K562 (cell line): ENCODE measurements around the gene TREH. TPM values are rescaled to one million over a fixed set of nuclear protein-coding genes. Genes with fewer than 3 reads are reported as not detected.

Experiments
- CEBPB ChIP-seq: fragments of 450-650 bp; IDR thresholded peaks from 2 replicates; pipeline ENCODE4 v1.6.1; 2016; ENCODE audit warnings: missing genetic modification characterization, missing compliant biosample characterization
- CGGBP1 ChIP-seq: fragments of 250-450 bp; sonication (Bioruptor Pico); IDR thresholded peaks from 2 replicates; pipeline ENCODE4 v1.9.0; 2021; ENCODE audit warnings: mild to moderate bottlenecking
- CHD1 ChIP-seq: fragments of 200-600 bp; sonication (generic); IDR thresholded peaks from one replicate; pipeline ENCODE4 v1.6.1; 2012; ENCODE audit warnings: mild to moderate bottlenecking, moderate library complexity, low read length, inconsistent platforms
- CREBBP ChIP-seq: IDR thresholded peaks from one replicate; pipeline ENCODE4 v1.6.1; 2012; ENCODE audit warnings: low read depth, mild to moderate bottlenecking, control low read depth, inconsistent platforms, low read length
- CTBP1 ChIP-seq: fragments of 450-650 bp; IDR thresholded peaks from 2 replicates; pipeline ENCODE4 v1.6.1; 2016; ENCODE audit warnings: borderline replicate concordance
- IFI16 ChIP-seq: fragments of 250-450 bp; sonication (Bioruptor Pico); IDR thresholded peaks from 2 replicates; pipeline ENCODE4 v2.1.2; 2022; ENCODE audit warnings: mild to moderate bottlenecking, inconsistent platforms
- PRDM10 ChIP-seq: fragments of 450-650 bp; IDR thresholded peaks from 2 replicates; pipeline ENCODE4 v1.6.1; 2018; ENCODE audit not compliant: partially characterized antibody
- RREB1 ChIP-seq: fragments of 250-450 bp; sonication (Bioruptor Pico); IDR thresholded peaks from 2 replicates; pipeline ENCODE4 v1.4.0; 2020
- SMARCC2 ChIP-seq: fragments of 450-650 bp; IDR thresholded peaks from 2 replicates; pipeline ENCODE4 v1.6.1; 2017; ENCODE audit warnings: antibody characterized with exemption, moderate library complexity, mild to moderate bottlenecking, low read depth
- SUPT5H ChIP-seq: fragments of 450-650 bp; IDR thresholded peaks from 2 replicates; pipeline ENCODE4 v1.6.1; 2016
- TEAD4 ChIP-seq, 2 experiments: sonication (generic) in 1 of 2; formaldehyde crosslinking in 1 of 2; IDR thresholded peaks; 2 replicates each; pipeline versions ENCODE4 v1.6.1 to v1.8.0; 2012 to 2022; ENCODE audit warnings: borderline replicate concordance in 1 of 2, inconsistent platforms in 1 of 2, low read length in 1 of 2, mild to moderate bottlenecking in 1 of 2, missing genetic modification reagents in 1 of 2
- TFAP4 ChIP-seq: sonication (generic); formaldehyde crosslinking; IDR thresholded peaks from 2 replicates; pipeline ENCODE4 v1.8.0; 2022; ENCODE audit warnings: missing genetic modification reagents, mild to moderate bottlenecking, moderate library complexity, borderline replicate concordance
- ZBTB2 ChIP-seq: fragments of 450-650 bp; IDR thresholded peaks from 2 replicates; pipeline ENCODE4 v1.6.1; 2016; ENCODE audit warnings: antibody characterized with exemption
- ZNF316 ChIP-seq: fragments of 450-650 bp; IDR thresholded peaks from 2 replicates; pipeline ENCODE4 v1.6.1; 2016
- ZNF449 ChIP-seq: fragments of 250-450 bp; sonication (Bioruptor Pico); IDR thresholded peaks from 2 replicates; pipeline ENCODE4 v1.8.0; 2022; ENCODE audit warnings: moderate library complexity, mild to moderate bottlenecking, inconsistent platforms
- polyA plus RNA-seq, 8 experiments: library from polyadenylated mRNA; depleted of rRNA in 4 of 8; stranded (reverse) in 5 of 8; unstranded in 3 of 8; fragments of >200 nt; fragmentation: Nextera tagmentation in 2 of 8; fragmentation: Illumina TruSeq in 1 of 8; extraction: Ambion mirVana in 2 of 8; extraction: Trizol in 1 of 8; gene quantifications; 2 replicates each; pipeline versions ENCODE4 v1.2.1 to v1.2.3, GENCODE V29; 2011 to 2014; ENCODE audit warnings: inconsistent platforms in 1 of 8, missing spikeins in 1 of 8
- total RNA-seq, 7 experiments: library from RNA; depleted of rRNA in 6 of 7; stranded (reverse); fragments of >200 nt in 6 of 7; fragmentation: Illumina TruSeq in 2 of 7; extraction: Trizol in 2 of 7; gene quantifications; 2 replicates each; pipeline versions ENCODE4 v1.2.1 to v1.2.3, GENCODE V29; 2011 to 2021; ENCODE audit warnings: low replicate concordance in 1 of 7

TREH gene
- total and polyA plus RNA-seq, 9 of the 15 experiments (the other 6 are each of a cell fraction or from before 2014, with no cell fraction given): 0.09 to 0.20 (median 0.11) TPM; not detected in 6

GRCh38 chr11:118714816-118715215, 35.4 kb upstream of the TREH start (continued):
- no peak for TF ChIP-seq RREB1
- peak; percentile 4; the same call in 1 of the 2 replicates for TF ChIP-seq TFAP4
- no peak for TF ChIP-seq SMARCC2
- no peak for TF ChIP-seq CTBP1
- TF ChIP-seq CEBPB (tag): no peak
- TF ChIP-seq IFI16 (CRISPR knock-in tag): no peak
- TF ChIP-seq CGGBP1 (CRISPR knock-in tag): no peak
- TF ChIP-seq ZBTB2: no peak
- TF ChIP-seq ZNF316: no peak
- no peak for TF ChIP-seq CREBBP
- no peak for TF ChIP-seq CHD1
- TF ChIP-seq PRDM10: no peak
- no peak for TF ChIP-seq ZNF449 (CRISPR knock-in tag)
- no peak for TF ChIP-seq SUPT5H
- TF ChIP-seq TEAD4 (IDR thresholded peaks at IDR 0.05; ENCODE audit: low read length): 0 out of 2 replicates have a peak, but pooled peaks have one; percentile 29
- TF ChIP-seq TEAD4 (CRISPR knock-in tag; IDR thresholded peaks at IDR 0.05; ENCODE audit: borderline replicate concordance): no peak
